Skin of body (tissue), 2 donors: ENCODE results near the gene EPB41L4B. TPM values are rescaled to one million over a fixed set of nuclear protein-coding genes. Genes with fewer than 3 reads are reported as not detected.

Source experiments
- DNase-seq: peaks from one replicate; lab custom pipeline; 2025; lab: John Stamatoyannopoulos, UW
- total RNA-seq: library from RNA; depleted of rRNA; stranded (reverse); fragments of >200 nt; gene quantifications from one replicate; pipeline ENCODE4 v1.2.3, GENCODE V29; 2014

Gene EPB41L4B
- total RNA-seq, 1 donor from 2014 or later = 11.3 TPM

GRCh38 chr9:109166771-109167601, 153.9 kb downstream of the EPB41L4B start, which contains the start of gene FRRS1L:
TSS of gene FRRS1L (minus strand) at chr9:109167249. CDS start at chr9:109167138, 111 bp downstream.
- DNase-seq = no peak

- DNase-seq = no peak
These were observed 154.6 kb downstream of the EPB41L4B start for GRCh38 chr9:109166171-109166770.

- no peak for DNase-seq
These were observed 156.8 kb downstream of the EPB41L4B start for GRCh38 chr9:109164042-109164441.

- no peak for DNase-seq
These were observed 157.7 kb downstream of the EPB41L4B start for GRCh38 chr9:109163194-109163593.

GRCh38 chr9:109162677-109163076, 158.2 kb downstream of the EPB41L4B start:
- no peak for DNase-seq

- DNase-seq = no peak
These were observed 159.4 kb downstream of the EPB41L4B start for GRCh38 chr9:109161471-109161870.

- no peak for DNase-seq
These were observed 161.3 kb downstream of the EPB41L4B start for GRCh38 chr9:109159583-109159982.

GRCh38 chr9:109158651-109159050, 162.2 kb downstream of the EPB41L4B start:
- DNase-seq = no peak

GRCh38 chr9:109156708-109157107, 164.2 kb downstream of the EPB41L4B start:
- no peak for DNase-seq

GRCh38 chr9:109150925-109151545, 169.8 kb downstream of the EPB41L4B start:
- no peak for DNase-seq

GRCh38 chr9:109149722-109150121, 171.1 kb downstream of the EPB41L4B start:
- no peak for DNase-seq

GRCh38 chr9:109149089-109149488, 171.8 kb downstream of the EPB41L4B start:
- DNase-seq = no peak

- no peak for DNase-seq
These were observed 175.8 kb downstream of the EPB41L4B start for GRCh38 chr9:109145051-109145450.

- no peak for DNase-seq
These were observed 176.8 kb downstream of the EPB41L4B start for GRCh38 chr9:109143881-109144562.

- no peak for DNase-seq
These were observed 179.5 kb downstream of the EPB41L4B start for GRCh38 chr9:109141375-109141774.

GRCh38 chr9:109139851-109140250, 181.0 kb downstream of the EPB41L4B start:
- no peak for DNase-seq

GRCh38 chr9:109138421-109138820, 182.4 kb downstream of the EPB41L4B start:
- DNase-seq = no peak

GRCh38 chr9:109134167-109134578, 186.7 kb downstream of the EPB41L4B start:
- no peak for DNase-seq

GRCh38 chr9:109133533-109133932, 187.3 kb downstream of the EPB41L4B start:
- DNase-seq = no peak

- DNase-seq = no peak
These were observed 188.3 kb downstream of the EPB41L4B start for GRCh38 chr9:109132567-109133021.

- no peak for DNase-seq
These were observed 191.2 kb downstream of the EPB41L4B start for GRCh38 chr9:109129470-109130197.
